ENCODE results near the gene RAD18. TPM values are rescaled to one million over a fixed set of nuclear protein-coding genes. Genes with fewer than 3 reads are reported as not detected.

RAD18 gene
- total RNA-seq, 2 donors from 2014 or later: 3.0 to 7.2 TPM

- no peaks in the 10 kb centered on the region for H3K4me1 ChIP-seq (ENCODE audit: control insufficient read depth in 1 of 2, low read depth in 2 of 2)
- H3K4me3 ChIP-seq: no peak overlapping the region
- no peak for ATAC-seq (ENCODE audit: insufficient number of reproducible peaks, low FRiP score, low read depth)
- H3K27ac ChIP-seq: no peak overlapping the region
- no peaks in the 10 kb centered on the region for H3K27me3 ChIP-seq (replicated peaks; ENCODE audit: insufficient read depth)
- no peak for DNase-seq (ENCODE audit: low spot score)
- H3K9me3 ChIP-seq: peaks cover 5% of the 10 kb centered on the region
- no peaks in the 10 kb centered on the region for H3K36me3 ChIP-seq
- no peak for TF ChIP-seq CTCF (IDR thresholded peaks at IDR 0.05)
These were observed 20.3 kb upstream of the RAD18 start for GRCh38 chr3:8983591-8983990.

GRCh38 chr3:8983026-8983425 is 19.8 kb upstream of the RAD18 start:
- TF ChIP-seq CTCF (IDR thresholded peaks at IDR 0.05): no peak

GRCh38 chr3:8982509-8982908 is 19.2 kb upstream of the RAD18 start:
- H3K36me3 ChIP-seq: no peaks in the 10 kb centered on the region
- no peaks in the 10 kb centered on the region for H3K27me3 ChIP-seq (replicated peaks; ENCODE audit: insufficient read depth)
- H3K4me3 ChIP-seq: no peak overlapping the region
- DNase-seq (ENCODE audit: low spot score) (no peak), ATAC-seq (ENCODE audit: insufficient number of reproducible peaks, low FRiP score, low read depth) (no peak)
- peaks cover 5% of the 10 kb centered on the region for H3K9me3 ChIP-seq
- H3K4me1 ChIP-seq (ENCODE audit: control insufficient read depth in 1 of 2, low read depth in 2 of 2): no peaks in the 10 kb centered on the region
- no peak overlapping the region for H3K27ac ChIP-seq
- TF ChIP-seq CTCF (IDR thresholded peaks at IDR 0.05): no peak

More at GRCh38 chr3:8983026-8983425, 19.8 kb upstream of the RAD18 start:
- Histone ChIP-seq H3K4me1 (ENCODE audit: control insufficient read depth in 1 of 2, low read depth in 2 of 2) (no peaks in the 10 kb centered on the region), H3K27ac (no peak overlapping the region), H3K27me3 (replicated peaks; ENCODE audit: insufficient read depth) (no peaks in the 10 kb centered on the region), H3K4me3 (no peak overlapping the region), H3K9me3 (peaks cover 5% of the 10 kb centered on the region), H3K36me3 (no peaks in the 10 kb centered on the region)
- DNase-seq (ENCODE audit: low spot score): no peak
- ATAC-seq (ENCODE audit: insufficient number of reproducible peaks, low FRiP score, low read depth): no peak

GRCh38 chr3:8981700-8982099 is 18.4 kb upstream of the RAD18 start:
- no peak for TF ChIP-seq CTCF (IDR thresholded peaks at IDR 0.05)
- H3K27ac ChIP-seq: no peak overlapping the region
- no peaks in the 10 kb centered on the region for H3K36me3 ChIP-seq
- H3K4me1 ChIP-seq (ENCODE audit: control insufficient read depth in 1 of 2, low read depth in 2 of 2): no peaks in the 10 kb centered on the region
- DNase-seq (ENCODE audit: low spot score) (no peak), ATAC-seq (ENCODE audit: insufficient number of reproducible peaks, low FRiP score, low read depth) (no peak)
- no peak overlapping the region for H3K4me3 ChIP-seq
- no peaks in the 10 kb centered on the region for H3K27me3 ChIP-seq (replicated peaks; ENCODE audit: insufficient read depth)
- H3K9me3 ChIP-seq: peaks cover 5% of the 10 kb centered on the region

GRCh38 chr3:8981296-8981695 is 18.0 kb upstream of the RAD18 start:
- H3K36me3 ChIP-seq: no peaks in the 10 kb centered on the region
- H3K27me3 ChIP-seq (replicated peaks; ENCODE audit: insufficient read depth): no peaks in the 10 kb centered on the region
- no peak overlapping the region for H3K27ac ChIP-seq
- no peaks in the 10 kb centered on the region for H3K4me1 ChIP-seq (ENCODE audit: control insufficient read depth in 1 of 2, low read depth in 2 of 2)
- no peak for DNase-seq (ENCODE audit: low spot score)
- peaks cover 5% of the 10 kb centered on the region for H3K9me3 ChIP-seq
- ATAC-seq (ENCODE audit: insufficient number of reproducible peaks, low FRiP score, low read depth): no peak
- TF ChIP-seq CTCF (IDR thresholded peaks at IDR 0.05): no peak
- H3K4me3 ChIP-seq: no peak overlapping the region
